ENCODE measurements around the gene ACE.

GRCh38 chr17:63482509-63482908 is 5.6 kb downstream of the ACE start:
- TF ChIP-seq CTCF (optimal IDR thresholded peaks at IDR 0.05 in 1 of 3, IDR thresholded peaks at IDR 0.05 in 1 of 3, conservative IDR thresholded peaks at IDR 0.05 in 1 of 3; ENCODE audit: extremely low read depth in 1 of 3, insufficient read depth in 2 of 3, low read length in 3 of 3) = no peak
- TF ChIP-seq EZH2 (IDR thresholded peaks at IDR 0.05; ENCODE audit: low read length) = no peak
